C4-2B (cell line): ENCODE data around the gene EEF1A1.
"Not testable (repeated sequence)": the region's sequence is repeated elsewhere in the genome, so short reads cannot be mapped to it uniquely, and the experiment has no call there.

Experiments used
- ZFX ChIP-seq: fragments of 450-650 bp; IDR thresholded peaks from 2 replicates; pipeline ENCODE4 v1.6.1; 2017
- TF ChIP-seq, protein P1 (sequence below): fragments of 450-650 bp; conservative IDR thresholded peaks from 2 replicates; pipeline ENCODE4 v1.5.1; 2017; ENCODE audit warnings: mild to moderate bottlenecking

DNA sequence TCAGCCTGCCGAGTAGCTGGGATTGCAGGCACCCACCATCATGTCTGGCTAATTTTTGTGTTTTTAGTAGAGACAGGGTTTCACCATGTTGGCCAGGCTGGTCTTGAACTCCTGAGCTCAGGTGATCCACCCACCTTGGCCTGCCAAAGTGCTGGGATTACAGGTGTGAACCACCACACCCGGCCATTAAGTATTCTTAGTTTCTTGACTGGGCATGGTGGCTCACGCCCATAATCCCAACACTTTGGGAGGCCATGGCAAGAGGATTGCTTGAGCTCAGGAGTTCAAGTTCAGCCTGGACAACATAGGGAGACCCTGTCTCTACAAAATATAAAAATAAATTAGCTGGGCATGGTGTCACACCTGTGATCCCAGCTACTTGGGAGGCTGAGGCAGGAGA lies 21.6 kb upstream of the EEF1A1 start:
- TF ChIP-seq, protein P1, sequence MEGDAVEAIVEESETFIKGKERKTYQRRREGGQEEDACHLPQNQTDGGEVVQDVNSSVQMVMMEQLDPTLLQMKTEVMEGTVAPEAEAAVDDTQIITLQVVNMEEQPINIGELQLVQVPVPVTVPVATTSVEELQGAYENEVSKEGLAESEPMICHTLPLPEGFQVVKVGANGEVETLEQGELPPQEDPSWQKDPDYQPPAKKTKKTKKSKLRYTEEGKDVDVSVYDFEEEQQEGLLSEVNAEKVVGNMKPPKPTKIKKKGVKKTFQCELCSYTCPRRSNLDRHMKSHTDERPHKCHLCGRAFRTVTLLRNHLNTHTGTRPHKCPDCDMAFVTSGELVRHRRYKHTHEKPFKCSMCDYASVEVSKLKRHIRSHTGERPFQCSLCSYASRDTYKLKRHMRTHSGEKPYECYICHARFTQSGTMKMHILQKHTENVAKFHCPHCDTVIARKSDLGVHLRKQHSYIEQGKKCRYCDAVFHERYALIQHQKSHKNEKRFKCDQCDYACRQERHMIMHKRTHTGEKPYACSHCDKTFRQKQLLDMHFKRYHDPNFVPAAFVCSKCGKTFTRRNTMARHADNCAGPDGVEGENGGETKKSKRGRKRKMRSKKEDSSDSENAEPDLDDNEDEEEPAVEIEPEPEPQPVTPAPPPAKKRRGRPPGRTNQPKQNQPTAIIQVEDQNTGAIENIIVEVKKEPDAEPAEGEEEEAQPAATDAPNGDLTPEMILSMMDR: not testable (repeated sequence)
- not testable (repeated sequence) for TF ChIP-seq ZFX
